HCT116 (cell line): ENCODE results near the gene CBFA2T2. TPM values are rescaled to one million over a fixed set of nuclear protein-coding genes. Genes with fewer than 3 reads are reported as not detected.

Source experiments
- ATAC-seq: fragments of 200-7000 bp; cut with Tn5 transposase; 2 replicates; pipeline ENCODE4 v1.9.1; 2020; ENCODE audit warnings: mild to moderate bottlenecking, moderate library complexity
- BruUV-seq: library from RNA; stranded (reverse); fragments of 400-500 nt; replicated peaks from 2 replicates; lab custom pipeline; 2021; lab: Mats Ljungman, UMichigan
- CTCF ChIA-PET: fragments of 300-600 bp; sonication (Branson Sonifier 250); formaldehyde crosslinking; loops from one replicate; lab custom pipeline; 2021; ENCODE audit warnings: antibody characterized with exemption; lab: Charles Lee
- POLR2A ChIA-PET: fragments of 300-600, 350-600 bp; sonication (Branson Sonifier 250); formaldehyde crosslinking; loops from one replicate; lab custom pipeline; 2021; ENCODE audit warnings: antibody characterized with exemption; lab: Charles Lee
- RAD21 ChIA-PET, 2 experiments: fragments of 300-600 bp; sonication (Branson Sonifier 250); formaldehyde crosslinking; loops; one replicate each; lab custom pipeline; 2023; ENCODE audit warnings: low total read pairs in 2 of 2; ENCODE audit not compliant: uncharacterized antibody in 2 of 2, unreplicated experiment in 2 of 2, low non-redundant PET in 1 of 2; lab: Charles Lee
- DNase-seq: peaks from one replicate; pipeline ENCODE4 v3.0.0-alpha.2; 2010; ENCODE audit warnings: low read depth, low spot score
- H2AFZ ChIP-seq: fragments of 200-600 bp; shearing (Covaris generic), sonication (generic); 2 replicates; pipeline ENCODE4 v1.6.1; 2017; ENCODE audit warnings: low read depth, mixed run types, mixed read lengths, antibody characterized with exemption, low read length; ENCODE audit not compliant: poor library complexity, severe bottlenecking
- H3K27ac ChIP-seq: 2 replicates; pipeline ENCODE4 v1.5.1; 2012; ENCODE audit warnings: low read depth, low read length
- H3K27me3 ChIP-seq: fragments of 200-600 bp; sonication (generic); 2 replicates; pipeline ENCODE4 v1.6.1; 2016; ENCODE audit warnings: mixed run types, low read length, mixed read lengths; ENCODE audit not compliant: insufficient read depth
- H3K36me3 ChIP-seq, 2 experiments: fragments of 200-500 bp in 1 of 2; fragments of 200-600 bp in 1 of 2; sonication (Bioruptor generic) in 1 of 2; sonication (generic) in 1 of 2; 2 replicates each; pipeline versions ENCODE4 v1.5.1 to v1.6.1; 2014 to 2016; ENCODE audit warnings: low read length in 2 of 2, inconsistent platforms in 1 of 2, mixed read lengths in 1 of 2, mixed run types in 1 of 2; ENCODE audit not compliant: insufficient read depth in 2 of 2, control insufficient read depth in 1 of 2
- H3K4me1 ChIP-seq, 2 experiments: fragments of 200-600 bp in 1 of 2; sonication (generic) in 1 of 2; 2 replicates each; pipeline versions ENCODE4 v1.5.1 to v1.6.1; 2012 to 2017; ENCODE audit warnings: low read length in 2 of 2, inconsistent platforms in 1 of 2, mild to moderate bottlenecking in 1 of 2, mixed read lengths in 1 of 2, mixed run types in 1 of 2, moderate library complexity in 1 of 2; ENCODE audit not compliant: insufficient read depth in 2 of 2, control insufficient read depth in 1 of 2
- H3K4me2 ChIP-seq: fragments of 200-600 bp; sonication (generic); 2 replicates; pipeline ENCODE4 v1.6.1; 2017; ENCODE audit warnings: mixed run types, low read length, mixed read lengths
- H3K4me3 ChIP-seq, 2 experiments: fragments of 200-600 bp in 1 of 2; sonication (generic) in 1 of 2; replicated peaks in 1 of 2; 2 replicates each; pipeline ENCODE4 v1.5.1; 2011 to 2016; ENCODE audit warnings: low read length in 2 of 2, control low read depth in 1 of 2, low read depth in 1 of 2, mild to moderate bottlenecking in 1 of 2, mixed read lengths in 1 of 2, mixed run types in 1 of 2
- H3K79me2 ChIP-seq: fragments of 200-600 bp; sonication (generic); 2 replicates; pipeline ENCODE4 v1.6.1; 2017; ENCODE audit warnings: mild to moderate bottlenecking, mixed run types, low read length, moderate library complexity, mixed read lengths; ENCODE audit not compliant: insufficient read depth
- H3K9ac ChIP-seq: fragments of 200-600 bp; sonication (generic); 2 replicates; pipeline ENCODE4 v1.6.1; 2016; ENCODE audit warnings: low read length, mixed read lengths
- H3K9me2 ChIP-seq: fragments of 200-600 bp; sonication (generic), shearing (Covaris generic); 2 replicates; pipeline ENCODE4 v1.6.1; 2017; ENCODE audit warnings: mixed run types, mild to moderate bottlenecking, moderate library complexity; ENCODE audit not compliant: insufficient read depth
- H3K9me3 ChIP-seq, 2 experiments: fragments of 200-500 bp in 1 of 2; fragments of 200-600 bp in 1 of 2; sonication (Bioruptor generic) in 1 of 2; sonication (generic) in 1 of 2; 2 replicates each; pipeline ENCODE4 v1.6.1; 2014 to 2017; ENCODE audit warnings: low read length in 2 of 2, mixed read lengths in 2 of 2, inconsistent platforms in 1 of 2, low read depth in 1 of 2, mild to moderate bottlenecking in 1 of 2, mixed run types in 1 of 2, moderate library complexity in 1 of 2; ENCODE audit not compliant: control insufficient read depth in 1 of 2, insufficient read depth in 1 of 2
- H4K20me1 ChIP-seq: fragments of 200-600 bp; sonication (generic), shearing (Covaris generic); 2 replicates; pipeline ENCODE4 v1.6.1; 2017; ENCODE audit warnings: mixed run types, mild to moderate bottlenecking, moderate library complexity; ENCODE audit not compliant: insufficient read depth
- CBX3 ChIP-seq: IDR thresholded peaks from 2 replicates; pipeline ENCODE4 v1.6.1; 2012; ENCODE audit warnings: low read depth
- CEBPB ChIP-seq: IDR thresholded peaks from 2 replicates; pipeline ENCODE4 v1.6.1; 2012; ENCODE audit warnings: low read depth
- ELF1 ChIP-seq: IDR thresholded peaks from 2 replicates; pipeline ENCODE4 v1.6.1; 2012; ENCODE audit warnings: low read depth, borderline replicate concordance
- EZH2 ChIP-seq: fragments of 200-600 bp; sonication (generic); IDR thresholded peaks from 2 replicates; pipeline ENCODE4 v1.6.1; 2017; ENCODE audit warnings: antibody characterized with exemption, mixed run types
- EZH2phosphoT487 ChIP-seq: fragments of 200-600 bp; IDR thresholded peaks from 2 replicates; pipeline ENCODE4 v1.6.1; 2018; ENCODE audit warnings: antibody characterized with exemption, borderline replicate concordance
- FOSL1 ChIP-seq: IDR thresholded peaks from 2 replicates; pipeline ENCODE4 v1.6.1; 2012; ENCODE audit warnings: low read depth
- JUND ChIP-seq: IDR thresholded peaks from 2 replicates; pipeline ENCODE4 v1.6.1; 2012
- RAD21 ChIP-seq: IDR thresholded peaks from 2 replicates; pipeline ENCODE4 v1.6.1; 2012; ENCODE audit warnings: low read depth, mild to moderate bottlenecking
- SP1 ChIP-seq: IDR thresholded peaks from 2 replicates; pipeline ENCODE4 v1.6.1; 2012; ENCODE audit warnings: low read depth
- ZFX ChIP-seq: fragments of 450-650 bp; IDR thresholded peaks from 2 replicates; pipeline ENCODE4 v1.6.1; 2017
- intact Hi-C: fragments of 100-400 bp; cut with micrococcal nuclease; formaldehyde crosslinking; loops from 2 replicates; pipeline ENCODE4 v1.10.0; 2022
- total RNA-seq: library from RNA; stranded (reverse); gene quantifications from one replicate; pipeline ENCODE4 v1.2.1, GENCODE V29; 2021; ENCODE audit not compliant: unreplicated experiment
- TF ChIP-seq, protein P1 (sequence below): IDR thresholded peaks from 2 replicates; pipeline ENCODE4 v1.6.1; 2012
- TF ChIP-seq, protein P2 (sequence below): IDR thresholded peaks from 2 replicates; pipeline ENCODE4 v1.6.1; 2011; ENCODE audit warnings: mild to moderate bottlenecking, low read length, moderate library complexity; ENCODE audit not compliant: insufficient replicate concordance; ENCODE audit errors: extremely low read depth

CBFA2T2 gene
- total RNA-seq, 1 experiment from 2014 or later: 8.0 TPM

DNA sequence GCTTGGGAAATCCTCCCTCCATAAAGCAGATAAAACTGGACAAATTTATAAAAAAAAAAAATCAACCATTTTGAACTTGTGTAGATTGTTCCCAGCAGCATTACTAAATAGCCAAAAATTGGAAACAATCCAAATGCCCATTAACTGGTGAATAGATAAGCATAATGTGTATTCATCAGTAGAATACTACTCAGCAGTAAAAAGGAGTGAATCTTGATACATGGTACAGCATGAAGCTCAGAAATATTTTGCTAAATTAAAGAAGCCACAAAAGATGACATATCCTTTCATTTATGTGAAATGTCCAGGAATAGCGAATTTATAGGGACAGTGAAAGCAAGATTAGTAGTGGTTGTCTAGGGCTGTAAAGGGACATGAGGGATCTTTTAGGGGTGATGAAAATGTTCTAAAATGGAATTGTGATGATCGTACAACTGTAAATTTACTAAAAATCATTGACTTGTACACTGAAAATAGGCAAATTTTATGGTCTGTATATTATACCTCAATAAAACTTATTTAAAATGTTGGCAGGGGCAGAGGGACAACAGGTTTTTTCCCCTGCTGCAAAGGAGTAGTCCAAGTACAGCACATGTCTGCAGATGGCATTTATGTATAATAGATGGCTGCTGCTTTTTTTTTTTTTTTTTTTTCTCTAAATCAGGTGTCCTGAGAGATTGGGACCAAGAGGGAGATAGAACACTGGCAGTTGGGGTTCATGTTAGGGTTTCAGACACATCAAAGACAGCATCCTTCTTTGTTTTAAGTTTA lies 59.5 kb downstream of the CBFA2T2 start:
- Histone ChIP-seq H3K9ac (no peak overlapping the region), H3K79me2 (no peaks in the 10 kb centered on the region; the same call in 1 of the 2 replicates), H3K4me1 (peaks cover 4 to 19% of the 10 kb centered on the region in 2 experiments; a peak in 3 of 4 replicates), H3K4me3 (no peak overlapping the region), H3K9me3 (no peaks in the 10 kb centered on the region), H4K20me1 (no peaks in the 10 kb centered on the region), H3K9me2 (no peaks in the 10 kb centered on the region), H3K27ac (no peak overlapping the region), H3K27me3 (no peaks in the 10 kb centered on the region), H2AFZ (no peak overlapping the region), H3K4me2 (no peak overlapping the region), H3K36me3 (no peaks in the 10 kb centered on the region)
- intact Hi-C loops: no loop called here
- no peak for TF ChIP-seq FOSL1
- no peak for TF ChIP-seq EZH2phosphoT487
- TF ChIP-seq ZFX: no peak
- no peak for TF ChIP-seq CEBPB
- ChIA-PET CTCF (no interaction called here), POLR2A (no interaction called here), RAD21 (no interaction called here)
- DNase-seq: no peak
- no peak for ATAC-seq
- BruUV-seq: no TSS peak

DNA sequence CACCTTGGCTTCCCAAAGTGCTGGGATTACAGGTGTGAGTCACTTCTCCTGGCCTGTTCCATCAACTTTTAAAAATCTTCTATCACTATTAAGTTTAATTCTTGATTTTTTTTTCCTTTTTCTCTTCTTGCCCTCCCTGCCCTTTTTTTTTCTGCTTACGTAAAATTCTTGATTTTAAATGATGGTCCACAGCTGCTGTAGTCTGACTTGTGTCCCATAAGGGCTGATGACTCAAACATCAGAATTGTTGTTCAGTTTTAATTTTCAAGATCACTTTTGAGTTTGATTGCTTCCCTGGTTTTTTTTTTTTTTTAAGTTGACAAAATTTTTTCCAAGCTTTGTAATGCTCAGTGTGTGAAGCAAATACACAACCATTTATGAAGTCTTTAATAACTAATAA lies 61.9 kb downstream of the CBFA2T2 start:
- no peaks in the 10 kb centered on the region for H3K27me3 ChIP-seq
- H3K36me3 ChIP-seq: no peaks in the 10 kb centered on the region
- H4K20me1 ChIP-seq: no peaks in the 10 kb centered on the region
- TF ChIP-seq CBX3 (no peak), RAD21 (no peak), JUND (no peak), EZH2 (no peak), ELF1 (no peak), SP1 (no peak)
- TF ChIP-seq, protein P1, sequence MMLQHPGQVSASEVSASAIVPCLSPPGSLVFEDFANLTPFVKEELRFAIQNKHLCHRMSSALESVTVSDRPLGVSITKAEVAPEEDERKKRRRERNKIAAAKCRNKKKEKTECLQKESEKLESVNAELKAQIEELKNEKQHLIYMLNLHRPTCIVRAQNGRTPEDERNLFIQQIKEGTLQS: no peak
- TF ChIP-seq, protein P2, sequence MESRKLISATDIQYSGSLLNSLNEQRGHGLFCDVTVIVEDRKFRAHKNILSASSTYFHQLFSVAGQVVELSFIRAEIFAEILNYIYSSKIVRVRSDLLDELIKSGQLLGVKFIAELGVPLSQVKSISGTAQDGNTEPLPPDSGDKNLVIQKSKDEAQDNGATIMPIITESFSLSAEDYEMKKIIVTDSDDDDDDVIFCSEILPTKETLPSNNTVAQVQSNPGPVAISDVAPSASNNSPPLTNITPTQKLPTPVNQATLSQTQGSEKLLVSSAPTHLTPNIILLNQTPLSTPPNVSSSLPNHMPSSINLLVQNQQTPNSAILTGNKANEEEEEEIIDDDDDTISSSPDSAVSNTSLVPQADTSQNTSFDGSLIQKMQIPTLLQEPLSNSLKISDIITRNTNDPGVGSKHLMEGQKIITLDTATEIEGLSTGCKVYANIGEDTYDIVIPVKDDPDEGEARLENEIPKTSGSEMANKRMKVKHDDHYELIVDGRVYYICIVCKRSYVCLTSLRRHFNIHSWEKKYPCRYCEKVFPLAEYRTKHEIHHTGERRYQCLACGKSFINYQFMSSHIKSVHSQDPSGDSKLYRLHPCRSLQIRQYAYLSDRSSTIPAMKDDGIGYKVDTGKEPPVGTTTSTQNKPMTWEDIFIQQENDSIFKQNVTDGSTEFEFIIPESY: no peak
- TF ChIP-seq, all 23 proteins: peak for 0
- Histone ChIP-seq H2AFZ (no peak overlapping the region), H3K4me2 (peak overlapping the region; percentile 40; the same call in 1 of the 2 replicates), H3K4me1 (peaks cover 10 to 24% of the 10 kb centered on the region in 2 experiments), H3K4me3 (no peak overlapping the region), H3K27ac (no peak overlapping the region), H3K9ac (no peak overlapping the region), H3K9me2 (no peaks in the 10 kb centered on the region), H3K9me3 (no peaks in the 10 kb centered on the region), H3K79me2 (no peaks in the 10 kb centered on the region; the same call in 1 of the 2 replicates)
- ChIA-PET RAD21 (no interaction called here), CTCF (no interaction called here), POLR2A (no interaction called here)
- DNase-seq (no peak), ATAC-seq (no peak)
- no TSS peak for BruUV-seq
- intact Hi-C loops: no loop called here
